HT1080 (cell line): ENCODE results near the gene DHH. TPM values are rescaled to one million over a fixed set of nuclear protein-coding genes. Genes with fewer than 3 reads are reported as not detected.

Experiments used
- small RNA-seq: library from RNA; depleted of rRNA; stranded (forward); fragments of <200 nt; gene quantifications from one replicate; pipeline ENCODE3, GENCODE V24; 2014
- total RNA-seq: library from RNA; depleted of rRNA; stranded (reverse); fragments of >200 nt; shearing (Covaris generic); gene quantifications from 2 replicates; pipeline ENCODE4 v1.2.3, GENCODE V29; 2014; rRNA removed

The DHH gene
- total RNA-seq, 1 experiment from 2014 or later, result not detected

Small RNA genes within 50 kb of the gene (small RNA-seq; reads per million reads assigned to genes)
- not detected for gene RF00019

Other genes starting within 250 kb of the DHH start
- gene DDX23, start 242.6 kb downstream of the DHH start, total RNA-seq, result 82.8 and 90.7 TPM in 2 replicates
- 0.07 and 0.11 TPM in 2 replicates for gene RND1, start 228.9 kb downstream of the DHH start, total RNA-seq
- 9.8 and 13.0 TPM in 2 replicates for gene FKBP11, start 169.3 kb downstream of the DHH start, total RNA-seq
- gene ARF3, start 137.3 kb downstream of the DHH start, total RNA-seq, result 108 and 163 TPM in 2 replicates
- gene WNT10B, start 123.1 kb downstream of the DHH start, total RNA-seq, result 0.71 and 2.1 TPM in 2 replicates
- not detected in 2 replicates for gene WNT1, start 116.5 kb downstream of the DHH start, total RNA-seq
- 0.24 and 0.50 TPM in 2 replicates for gene DDN, start 95.4 kb downstream of the DHH start, total RNA-seq
- gene PRKAG1, start 76.0 kb downstream of the DHH start, total RNA-seq, result 101 and 104 TPM in 2 replicates
- gene KMT2D, start 34.0 kb downstream of the DHH start, total RNA-seq, result 12.4 and 17.0 TPM in 2 replicates
- 5.1 and 5.2 TPM in 2 replicates for gene RHEBL1, start 24.8 kb downstream of the DHH start, total RNA-seq
- gene LMBR1L, start 16.0 kb upstream of the DHH start, total RNA-seq, result 28.2 and 32.8 TPM in 2 replicates
- gene TUBA1B, start 36.6 kb upstream of the DHH start, total RNA-seq, result 4,519 and 5,260 TPM in 2 replicates
- 329 and 349 TPM in 2 replicates for gene TUBA1A, start 94.3 kb upstream of the DHH start, total RNA-seq
- 1,877 and 2,544 TPM in 2 replicates for gene TUBA1C, start 170.3 kb upstream of the DHH start, total RNA-seq
- 0.13 and 0.21 TPM in 2 replicates for gene PRPH, start 200.3 kb upstream of the DHH start, total RNA-seq
- gene TROAP, start 228.5 kb upstream of the DHH start, total RNA-seq, result 35.8 and 48.7 TPM in 2 replicates
- gene C1QL4, start 242.4 kb upstream of the DHH start, total RNA-seq, result 5.3 and 5.7 TPM in 2 replicates